ACC112 (cell line): ENCODE measurements around the gene NEIL1.
"Not testable (repeated sequence)": the region's sequence is repeated elsewhere in the genome, so short reads cannot be mapped to it uniquely, and the experiment has no call there.

ENCODE experiments used
- H2AFZ ChIP-seq: fragments of 200-600 bp; sonication (generic); one replicate; pipeline ENCODE4 v1.6.0; 2017; ENCODE audit warnings: antibody characterized with exemption, low read length; ENCODE audit not compliant: unreplicated experiment
- H3K27ac ChIP-seq: fragments of 200-600 bp; sonication (generic); 2 replicates; pipeline ENCODE4 v1.5.1; 2014; ENCODE audit warnings: low read depth, mild to moderate bottlenecking, antibody characterized with exemption, low read length, moderate library complexity
- H3K27me3 ChIP-seq: fragments of 200-600 bp; sonication (generic); 2 replicates; pipeline ENCODE4 v1.6.1; 2014; ENCODE audit warnings: mild to moderate bottlenecking, antibody characterized with exemption, low read length, moderate library complexity, mixed read lengths; ENCODE audit not compliant: insufficient read depth
- H3K36me3 ChIP-seq: fragments of 200-600 bp; sonication (generic); 2 replicates; pipeline ENCODE4 v1.6.1; 2016; ENCODE audit warnings: mild to moderate bottlenecking, antibody characterized with exemption, low read length, moderate library complexity, mixed read lengths; ENCODE audit not compliant: insufficient read depth
- H3K4me1 ChIP-seq: fragments of 200-600 bp; sonication (generic); one replicate; pipeline ENCODE4 v1.6.1; 2016; ENCODE audit warnings: low read length, mixed read lengths; ENCODE audit not compliant: insufficient read depth, unreplicated experiment, control insufficient read depth
- H3K4me3 ChIP-seq: fragments of 200-600 bp; sonication (generic); 2 replicates; pipeline ENCODE4 v1.5.1; 2014; ENCODE audit warnings: mild to moderate bottlenecking, low read depth, low read length
- H3K79me2 ChIP-seq: fragments of 200-600 bp; sonication (generic); one replicate; pipeline ENCODE4 v1.6.0; 2016; ENCODE audit warnings: low read length; ENCODE audit not compliant: control insufficient read depth, unreplicated experiment, insufficient read depth

The NEIL1 gene

GRCh38 chr15:75313116-75313845 lies 33.6 kb upstream of the NEIL1 start:
- Histone ChIP-seq H3K4me3 (no peak overlapping the region), H3K27me3 (no peaks in the 10 kb centered on the region), H3K36me3 (no peaks in the 10 kb centered on the region), H3K79me2 (no peaks in the 10 kb centered on the region), H3K27ac (no peak overlapping the region), H3K4me1 (peaks cover 11% of the 10 kb centered on the region), H2AFZ (no peak overlapping the region)

- Histone ChIP-seq H3K36me3 (no peaks in the 10 kb centered on the region), H3K4me1 (peaks cover 7% of the 10 kb centered on the region), H2AFZ (no peak overlapping the region), H3K27me3 (no peaks in the 10 kb centered on the region), H3K4me3 (no peak overlapping the region), H3K27ac (no peak overlapping the region), H3K79me2 (no peaks in the 10 kb centered on the region)
These were observed 32.1 kb upstream of the NEIL1 start for GRCh38 chr15:75314552-75315290.

- not testable (repeated sequence) for H3K4me3 ChIP-seq
These were observed 27.5 kb upstream of the NEIL1 start for GRCh38 chr15:75319231-75319897.

GRCh38 chr15:75321711-75322110 lies 25.1 kb upstream of the NEIL1 start:
- H3K4me1 ChIP-seq = no peaks in the 10 kb centered on the region
- H3K79me2 ChIP-seq = no peaks in the 10 kb centered on the region
- H3K36me3 ChIP-seq = no peaks in the 10 kb centered on the region
- peaks cover 5% of the 10 kb centered on the region; the same call in 1 of the 2 replicates for H3K27me3 ChIP-seq
- H3K4me3 ChIP-seq = no peak overlapping the region
- no peak overlapping the region for H3K27ac ChIP-seq
- H2AFZ ChIP-seq = no peak overlapping the region

More at GRCh38 chr15:75319231-75319897, 27.5 kb upstream of the NEIL1 start:
- not testable (repeated sequence) for H3K4me1 ChIP-seq, H3K36me3 ChIP-seq, H2AFZ ChIP-seq, H3K79me2 ChIP-seq, H3K27me3 ChIP-seq, H3K27ac ChIP-seq

GRCh38 chr15:75325922-75326321 lies 20.9 kb upstream of the NEIL1 start:
- H3K27me3 ChIP-seq = peaks cover 5% of the 10 kb centered on the region; the same call in 1 of the 2 replicates
- no peaks in the 10 kb centered on the region for H3K36me3 ChIP-seq
- H3K79me2 ChIP-seq = no peaks in the 10 kb centered on the region
- H3K4me1 ChIP-seq = no peaks in the 10 kb centered on the region
- H2AFZ ChIP-seq = no peak overlapping the region
- H3K4me3 ChIP-seq = no peak overlapping the region
- no peak overlapping the region for H3K27ac ChIP-seq

- H3K27me3 ChIP-seq = peaks cover 2% of the 10 kb centered on the region; the same call in 1 of the 2 replicates
- H3K36me3 ChIP-seq = no peaks in the 10 kb centered on the region
- no peaks in the 10 kb centered on the region for H3K4me1 ChIP-seq
- no peak overlapping the region for H3K4me3 ChIP-seq
- no peak overlapping the region for H2AFZ ChIP-seq
- H3K79me2 ChIP-seq = no peaks in the 10 kb centered on the region
- H3K27ac ChIP-seq = no peak overlapping the region
These were observed 19.8 kb upstream of the NEIL1 start for GRCh38 chr15:75327005-75327404.

GRCh38 chr15:75327491-75327890 lies 19.3 kb upstream of the NEIL1 start:
- Histone ChIP-seq H3K36me3 (no peaks in the 10 kb centered on the region), H3K4me1 (no peaks in the 10 kb centered on the region), H3K27me3 (no peaks in the 10 kb centered on the region), H3K79me2 (no peaks in the 10 kb centered on the region), H3K4me3 (no peak overlapping the region), H3K27ac (no peak overlapping the region), H2AFZ (no peak overlapping the region)

- H3K79me2 ChIP-seq = no peaks in the 10 kb centered on the region
- no peak overlapping the region for H2AFZ ChIP-seq
- no peaks in the 10 kb centered on the region for H3K36me3 ChIP-seq
- no peak overlapping the region for H3K27ac ChIP-seq
- H3K4me1 ChIP-seq = no peaks in the 10 kb centered on the region
- H3K27me3 ChIP-seq = no peaks in the 10 kb centered on the region
- no peak overlapping the region for H3K4me3 ChIP-seq
These were observed 18.1 kb upstream of the NEIL1 start for GRCh38 chr15:75328493-75329314.

GRCh38 chr15:75329571-75329970 lies 17.3 kb upstream of the NEIL1 start:
- H3K4me1 ChIP-seq = no peaks in the 10 kb centered on the region
- no peaks in the 10 kb centered on the region for H3K36me3 ChIP-seq
- no peak overlapping the region for H2AFZ ChIP-seq

GRCh38 chr15:75332093-75332492 lies 14.7 kb upstream of the NEIL1 start:
- H3K79me2 ChIP-seq = peaks cover 11% of the 10 kb centered on the region
- not testable (repeated sequence) for H3K27me3 ChIP-seq, H2AFZ ChIP-seq, H3K4me1 ChIP-seq, H3K36me3 ChIP-seq, H3K27ac ChIP-seq, H3K4me3 ChIP-seq

More at GRCh38 chr15:75329571-75329970, 17.3 kb upstream of the NEIL1 start:
- Histone ChIP-seq H3K4me3 (no peak overlapping the region), H3K27ac (no peak overlapping the region), H3K79me2 (no peaks in the 10 kb centered on the region), H3K27me3 (no peaks in the 10 kb centered on the region)
